ENCODE data around the gene ISM1.

Gene ISM1

GRCh38 chr20:13220904-13221297 lies at the start of gene ISM1:
TSS of gene ISM1 (plus strand) at chr20:13221274. CDS start at chr20:13221777, 503 bp downstream.
- DNase-seq (ENCODE audit: extremely low read depth, low read depth), result no peak
- TF ChIP-seq, protein P1, sequence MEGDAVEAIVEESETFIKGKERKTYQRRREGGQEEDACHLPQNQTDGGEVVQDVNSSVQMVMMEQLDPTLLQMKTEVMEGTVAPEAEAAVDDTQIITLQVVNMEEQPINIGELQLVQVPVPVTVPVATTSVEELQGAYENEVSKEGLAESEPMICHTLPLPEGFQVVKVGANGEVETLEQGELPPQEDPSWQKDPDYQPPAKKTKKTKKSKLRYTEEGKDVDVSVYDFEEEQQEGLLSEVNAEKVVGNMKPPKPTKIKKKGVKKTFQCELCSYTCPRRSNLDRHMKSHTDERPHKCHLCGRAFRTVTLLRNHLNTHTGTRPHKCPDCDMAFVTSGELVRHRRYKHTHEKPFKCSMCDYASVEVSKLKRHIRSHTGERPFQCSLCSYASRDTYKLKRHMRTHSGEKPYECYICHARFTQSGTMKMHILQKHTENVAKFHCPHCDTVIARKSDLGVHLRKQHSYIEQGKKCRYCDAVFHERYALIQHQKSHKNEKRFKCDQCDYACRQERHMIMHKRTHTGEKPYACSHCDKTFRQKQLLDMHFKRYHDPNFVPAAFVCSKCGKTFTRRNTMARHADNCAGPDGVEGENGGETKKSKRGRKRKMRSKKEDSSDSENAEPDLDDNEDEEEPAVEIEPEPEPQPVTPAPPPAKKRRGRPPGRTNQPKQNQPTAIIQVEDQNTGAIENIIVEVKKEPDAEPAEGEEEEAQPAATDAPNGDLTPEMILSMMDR (IDR thresholded peaks at IDR 0.05; ENCODE audit: low read depth, low read length), result no peak

DNA sequence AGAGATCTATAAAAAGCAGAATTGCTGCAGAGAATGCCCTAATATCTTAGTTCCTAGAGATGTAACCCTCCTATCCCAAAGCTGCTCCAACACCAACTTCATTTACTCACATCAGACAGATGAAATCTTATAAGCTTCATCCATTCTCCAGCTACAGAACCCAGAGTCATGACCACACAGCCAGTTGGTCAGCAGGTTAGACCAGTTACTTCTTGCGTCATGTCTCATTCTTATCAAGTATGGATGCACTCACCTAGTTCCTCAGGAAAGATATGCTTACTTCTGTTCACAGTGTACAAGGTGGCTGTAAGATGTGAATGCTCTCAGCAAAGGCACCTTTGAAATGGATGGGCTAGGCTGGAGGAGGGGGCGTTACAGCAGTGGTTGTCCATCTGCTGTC lies 47.9 kb upstream of the ISM1 start:
- no peak for DNase-seq (ENCODE audit: extremely low read depth, low read depth)
- TF ChIP-seq, protein P1 (IDR thresholded peaks at IDR 0.05; ENCODE audit: low read depth, low read length), result no peak

DNA sequence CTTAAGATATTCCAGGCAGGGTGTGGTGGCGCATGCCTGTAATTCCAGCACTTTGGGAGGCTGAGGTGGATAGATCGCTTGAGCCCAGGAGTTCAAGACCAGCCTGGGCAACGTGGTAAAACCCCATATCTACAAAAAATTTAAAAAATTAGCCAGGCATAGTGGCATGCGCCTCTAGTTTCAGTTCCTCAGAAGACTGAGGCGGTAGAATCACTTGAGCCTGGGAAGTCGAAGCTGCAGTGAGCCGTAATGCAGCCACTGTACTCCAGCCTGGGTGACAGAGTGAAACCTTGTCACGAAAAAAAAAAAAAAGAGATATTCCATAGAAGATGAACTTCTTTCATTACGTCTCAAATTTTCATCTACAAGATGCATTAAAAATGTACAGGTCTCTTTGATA lies 46.7 kb upstream of the ISM1 start:
- TF ChIP-seq, protein P1 (IDR thresholded peaks at IDR 0.05; ENCODE audit: low read depth, low read length), result no peak
- no peak for DNase-seq (ENCODE audit: extremely low read depth, low read depth)

DNA sequence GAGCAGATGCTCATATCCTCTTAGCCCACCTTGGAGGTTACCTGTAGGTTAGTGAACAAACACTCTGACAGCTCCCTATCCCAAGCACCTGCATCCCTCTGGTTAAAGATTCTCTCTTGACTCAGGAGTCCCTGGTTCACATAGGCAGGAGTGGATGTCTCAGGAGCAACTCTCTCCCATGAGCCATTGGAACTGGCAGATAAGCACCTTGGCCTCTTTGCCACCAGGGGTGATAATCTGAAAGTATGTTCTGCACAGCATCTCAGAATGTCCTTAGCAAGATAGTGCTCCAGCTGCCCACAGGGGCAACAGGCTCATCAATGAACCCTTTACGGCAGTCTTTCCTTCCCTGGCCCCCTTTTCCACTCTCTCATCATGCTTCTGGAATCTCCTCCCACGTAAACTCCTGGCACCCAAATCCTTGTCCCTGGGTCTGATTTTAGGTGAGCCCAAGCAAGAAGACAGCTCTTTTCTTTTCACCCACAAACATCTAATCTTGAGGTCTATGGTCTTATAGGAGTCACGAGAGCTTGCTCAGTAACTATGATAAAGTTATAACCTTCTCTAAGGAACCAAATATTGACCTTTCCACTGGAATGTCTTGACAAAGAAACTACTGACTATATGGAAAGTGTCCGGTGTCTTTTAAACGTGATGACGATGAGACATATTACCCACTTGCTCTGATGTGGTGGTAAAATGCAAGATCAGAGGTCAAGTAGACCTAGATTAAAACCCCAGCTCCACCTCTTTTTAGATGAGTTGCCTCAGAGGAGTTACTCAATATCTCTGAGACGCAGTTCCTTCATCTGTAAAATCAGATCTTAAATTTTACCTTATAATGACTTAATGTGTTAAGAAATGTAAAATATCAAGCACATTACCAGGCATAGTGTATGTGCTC lies 39.8 kb upstream of the ISM1 start:
- TF ChIP-seq, protein P1 (IDR thresholded peaks at IDR 0.05; ENCODE audit: low read depth, low read length), result no peak
- no peak for DNase-seq (ENCODE audit: extremely low read depth, low read depth)

DNA sequence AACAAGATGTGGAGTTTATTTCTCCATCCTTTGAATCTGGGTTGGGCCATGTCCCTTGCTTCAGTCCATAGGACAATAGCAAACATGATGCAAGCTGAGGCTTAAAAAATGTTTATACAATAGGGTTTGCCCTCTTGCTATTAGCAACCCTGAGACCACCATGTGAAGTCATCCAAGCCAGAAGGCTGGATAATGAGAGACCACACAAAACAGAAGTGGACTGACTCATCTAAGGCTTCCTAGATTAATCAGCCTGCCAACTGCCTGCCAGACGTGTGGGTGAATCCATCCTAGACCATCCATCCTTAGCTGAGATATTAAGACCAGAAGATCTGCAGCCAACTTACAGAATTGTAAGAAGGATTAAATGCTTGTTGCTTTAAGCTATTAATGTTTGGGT lies 38.1 kb upstream of the ISM1 start:
- TF ChIP-seq, protein P1 (IDR thresholded peaks at IDR 0.05; ENCODE audit: low read depth, low read length), result no peak
- DNase-seq (ENCODE audit: extremely low read depth, low read depth), result no peak

GRCh38 chr20:13186043-13186774 lies 34.9 kb upstream of the ISM1 start:
- DNase-seq (ENCODE audit: extremely low read depth, low read depth), result no peak
- TF ChIP-seq, protein P1 (IDR thresholded peaks at IDR 0.05; ENCODE audit: low read depth, low read length), result no peak

GRCh38 chr20:13187899-13188298 lies 33.2 kb upstream of the ISM1 start:
- TF ChIP-seq, protein P1 (IDR thresholded peaks at IDR 0.05; ENCODE audit: low read depth, low read length), result no peak
- DNase-seq (ENCODE audit: extremely low read depth, low read depth), result no peak

All from AG09319 (cell line).